HG03442 (cell line): ENCODE results near the gene THG1L.

Source experiments
- ATAC-seq: cut with Tn5 transposase; IDR thresholded peaks from one replicate; pipeline ENCODE4 v1.9.1; 2021; ENCODE audit warnings: mild to moderate bottlenecking, moderate library complexity; ENCODE audit not compliant: unreplicated experiment

The THG1L gene

GRCh38 chr5:157750320-157750719 is 19.1 kb downstream of the THG1L start:
- ATAC-seq: no peak

GRCh38 chr5:157756122-157756521 is 24.9 kb downstream of the THG1L start:
- no peak for ATAC-seq

GRCh38 chr5:157758706-157759105 is 27.5 kb downstream of the THG1L start:
- ATAC-seq: no peak

GRCh38 chr5:157761690-157762621 is 30.7 kb downstream of the THG1L start:
- peak; percentile 67 for ATAC-seq

- ATAC-seq: no peak
Measured at GRCh38 chr5:157764531-157764930, 33.3 kb downstream of the THG1L start.

- ATAC-seq: no peak
Measured at GRCh38 chr5:157766442-157766841, 35.2 kb downstream of the THG1L start.

GRCh38 chr5:157766902-157767301 is 35.7 kb downstream of the THG1L start:
- ATAC-seq: no peak

- no peak for ATAC-seq
Measured at GRCh38 chr5:157767689-157768088, 36.5 kb downstream of the THG1L start.

- no peak for ATAC-seq
Measured at GRCh38 chr5:157770665-157771064, 39.4 kb downstream of the THG1L start.

- ATAC-seq: no peak
Measured at GRCh38 chr5:157772127-157772526, 40.9 kb downstream of the THG1L start.

- no peak for ATAC-seq
Measured at GRCh38 chr5:157778121-157778805, 47.0 kb downstream of the THG1L start.

GRCh38 chr5:157779221-157779620 is 48.0 kb downstream of the THG1L start:
- no peak for ATAC-seq

- ATAC-seq: no peak
Measured at GRCh38 chr5:157785801-157786200, 54.6 kb downstream of the THG1L start.
